ENCODE measurements around the gene FAM216A. TPM values are rescaled to one million over a fixed set of nuclear protein-coding genes. Genes with fewer than 3 reads are reported as not detected.

FAM216A gene
- total and polyA plus RNA-seq, 9 of the 15 experiments (the other 6 are each of a cell fraction or from before 2014, with no cell fraction given) = 17.2 to 96.9 (median 48.5) TPM

DNA sequence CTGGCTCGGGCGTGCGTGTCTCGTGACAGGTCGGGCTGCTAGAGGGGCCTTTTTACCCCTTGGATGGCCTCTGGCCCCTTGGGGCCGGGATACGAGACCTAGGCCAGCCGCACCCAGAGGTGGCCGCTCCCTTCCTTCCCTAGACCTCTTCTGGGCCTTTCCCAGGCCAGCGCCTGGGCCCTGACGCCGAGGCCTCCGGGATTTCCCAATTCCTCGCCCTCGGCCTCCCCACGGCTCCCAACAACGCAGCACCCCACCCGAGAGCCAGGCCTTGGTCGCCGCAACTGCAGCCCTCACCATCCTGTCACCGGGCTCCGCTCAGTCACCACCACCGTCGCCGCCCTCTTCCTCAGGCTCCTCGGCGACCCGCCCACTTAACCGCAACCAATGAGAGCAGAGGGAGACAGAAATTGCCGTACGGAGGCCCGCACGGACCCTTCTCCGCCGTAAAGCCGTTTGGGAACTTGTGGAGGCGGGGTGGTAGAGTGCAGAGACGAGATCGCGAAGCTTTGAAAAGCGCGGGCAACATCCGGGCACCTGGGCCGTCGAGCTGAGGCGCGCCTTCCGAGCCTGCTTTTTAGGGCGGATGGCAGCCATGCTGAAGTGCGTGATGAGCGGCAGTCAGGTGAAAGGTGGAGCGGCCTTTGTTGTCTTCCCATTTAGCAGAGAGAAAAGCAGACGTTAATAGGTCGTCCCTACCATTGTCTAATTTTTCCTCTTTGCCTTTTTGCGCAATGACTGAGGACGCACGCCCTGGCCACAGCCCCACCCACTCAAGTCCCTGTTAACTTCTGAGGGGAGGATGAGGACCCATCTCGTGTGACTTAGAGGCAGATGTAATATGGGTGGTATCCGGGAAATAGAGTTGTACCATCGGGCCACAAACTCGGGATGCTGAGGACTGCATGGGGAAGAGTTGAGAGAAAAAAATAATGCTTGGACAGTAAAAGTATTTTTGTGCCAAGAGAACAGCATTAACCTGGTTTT, 33.4 kb downstream of the FAM216A start, which contains the start of the genes RAD9B and VPS29 (continued):
- TF ChIP-seq SIN3A (IDR thresholded peaks at IDR 0.05; ENCODE audit: borderline replicate concordance in 2 of 2, control insufficient read depth in 1 of 2, low read depth in 2 of 2, low read length in 2 of 2) (peak; percentile 57 to 86; a peak in 3 of 4 replicates), SNIP1 (IDR thresholded peaks at IDR 0.05; ENCODE audit: low read depth) (no peak), BHLHE40 (IDR thresholded peaks at IDR 0.05; ENCODE audit: low read length) (peak; percentile 65), ZNF41 (CRISPR knock-in tag; conservative IDR thresholded peaks at IDR 0.05) (peak; percentile 86; the same call in 1 of the 2 replicates), PTTG1 (tag; IDR thresholded peaks at IDR 0.05; ENCODE audit: low read depth) (peak; percentile 77), CCAR2 (IDR thresholded peaks at IDR 0.05; ENCODE audit: low read depth, low read length) (no peak), SLC30A9 (CRISPR knock-in tag; IDR thresholded peaks at IDR 0.05) (0 out of 2 replicates have a peak, but pooled peaks have one; percentile 42), CBX2 (IDR thresholded peaks at IDR 0.05; ENCODE audit: insufficient read depth, low read length, poor library complexity, severe bottlenecking) (no peak), ZNF24 (IDR thresholded peaks at IDR 0.05) (peak; percentile 50; the same call in 1 of the 2 replicates), NELFE (IDR thresholded peaks at IDR 0.05; ENCODE audit: insufficient read depth, insufficient read length) (no peak), NR1H2 (CRISPR knock-in tag; IDR thresholded peaks at IDR 0.05) (no peak; the same call in none of the 2 replicates), ZNF347 (CRISPR knock-in tag; IDR thresholded peaks at IDR 0.05; ENCODE audit: low read depth) (no peak), CHCHD3 (CRISPR knock-in tag; IDR thresholded peaks at IDR 0.05) (no peak), RBM17 (IDR thresholded peaks at IDR 0.05; ENCODE audit: borderline replicate concordance, low read depth, low read length) (no peak)
- TF ChIP-seq, protein P1, sequence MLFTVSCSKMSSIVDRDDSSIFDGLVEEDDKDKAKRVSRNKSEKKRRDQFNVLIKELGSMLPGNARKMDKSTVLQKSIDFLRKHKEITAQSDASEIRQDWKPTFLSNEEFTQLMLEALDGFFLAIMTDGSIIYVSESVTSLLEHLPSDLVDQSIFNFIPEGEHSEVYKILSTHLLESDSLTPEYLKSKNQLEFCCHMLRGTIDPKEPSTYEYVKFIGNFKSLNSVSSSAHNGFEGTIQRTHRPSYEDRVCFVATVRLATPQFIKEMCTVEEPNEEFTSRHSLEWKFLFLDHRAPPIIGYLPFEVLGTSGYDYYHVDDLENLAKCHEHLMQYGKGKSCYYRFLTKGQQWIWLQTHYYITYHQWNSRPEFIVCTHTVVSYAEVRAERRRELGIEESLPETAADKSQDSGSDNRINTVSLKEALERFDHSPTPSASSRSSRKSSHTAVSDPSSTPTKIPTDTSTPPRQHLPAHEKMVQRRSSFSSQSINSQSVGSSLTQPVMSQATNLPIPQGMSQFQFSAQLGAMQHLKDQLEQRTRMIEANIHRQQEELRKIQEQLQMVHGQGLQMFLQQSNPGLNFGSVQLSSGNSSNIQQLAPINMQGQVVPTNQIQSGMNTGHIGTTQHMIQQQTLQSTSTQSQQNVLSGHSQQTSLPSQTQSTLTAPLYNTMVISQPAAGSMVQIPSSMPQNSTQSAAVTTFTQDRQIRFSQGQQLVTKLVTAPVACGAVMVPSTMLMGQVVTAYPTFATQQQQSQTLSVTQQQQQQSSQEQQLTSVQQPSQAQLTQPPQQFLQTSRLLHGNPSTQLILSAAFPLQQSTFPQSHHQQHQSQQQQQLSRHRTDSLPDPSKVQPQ (CRISPR knock-in tag; IDR thresholded peaks at IDR 0.05; ENCODE audit: borderline replicate concordance) = no peak
- TF ChIP-seq, protein P2, sequence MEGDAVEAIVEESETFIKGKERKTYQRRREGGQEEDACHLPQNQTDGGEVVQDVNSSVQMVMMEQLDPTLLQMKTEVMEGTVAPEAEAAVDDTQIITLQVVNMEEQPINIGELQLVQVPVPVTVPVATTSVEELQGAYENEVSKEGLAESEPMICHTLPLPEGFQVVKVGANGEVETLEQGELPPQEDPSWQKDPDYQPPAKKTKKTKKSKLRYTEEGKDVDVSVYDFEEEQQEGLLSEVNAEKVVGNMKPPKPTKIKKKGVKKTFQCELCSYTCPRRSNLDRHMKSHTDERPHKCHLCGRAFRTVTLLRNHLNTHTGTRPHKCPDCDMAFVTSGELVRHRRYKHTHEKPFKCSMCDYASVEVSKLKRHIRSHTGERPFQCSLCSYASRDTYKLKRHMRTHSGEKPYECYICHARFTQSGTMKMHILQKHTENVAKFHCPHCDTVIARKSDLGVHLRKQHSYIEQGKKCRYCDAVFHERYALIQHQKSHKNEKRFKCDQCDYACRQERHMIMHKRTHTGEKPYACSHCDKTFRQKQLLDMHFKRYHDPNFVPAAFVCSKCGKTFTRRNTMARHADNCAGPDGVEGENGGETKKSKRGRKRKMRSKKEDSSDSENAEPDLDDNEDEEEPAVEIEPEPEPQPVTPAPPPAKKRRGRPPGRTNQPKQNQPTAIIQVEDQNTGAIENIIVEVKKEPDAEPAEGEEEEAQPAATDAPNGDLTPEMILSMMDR (IDR thresholded peaks at IDR 0.05 in 2 of 3, conservative IDR thresholded peaks at IDR 0.05 in 1 of 3; ENCODE audit: insufficient read depth in 2 of 3, low read depth in 1 of 3, low read length in 3 of 3) = no peak
- TF ChIP-seq, protein P3, sequence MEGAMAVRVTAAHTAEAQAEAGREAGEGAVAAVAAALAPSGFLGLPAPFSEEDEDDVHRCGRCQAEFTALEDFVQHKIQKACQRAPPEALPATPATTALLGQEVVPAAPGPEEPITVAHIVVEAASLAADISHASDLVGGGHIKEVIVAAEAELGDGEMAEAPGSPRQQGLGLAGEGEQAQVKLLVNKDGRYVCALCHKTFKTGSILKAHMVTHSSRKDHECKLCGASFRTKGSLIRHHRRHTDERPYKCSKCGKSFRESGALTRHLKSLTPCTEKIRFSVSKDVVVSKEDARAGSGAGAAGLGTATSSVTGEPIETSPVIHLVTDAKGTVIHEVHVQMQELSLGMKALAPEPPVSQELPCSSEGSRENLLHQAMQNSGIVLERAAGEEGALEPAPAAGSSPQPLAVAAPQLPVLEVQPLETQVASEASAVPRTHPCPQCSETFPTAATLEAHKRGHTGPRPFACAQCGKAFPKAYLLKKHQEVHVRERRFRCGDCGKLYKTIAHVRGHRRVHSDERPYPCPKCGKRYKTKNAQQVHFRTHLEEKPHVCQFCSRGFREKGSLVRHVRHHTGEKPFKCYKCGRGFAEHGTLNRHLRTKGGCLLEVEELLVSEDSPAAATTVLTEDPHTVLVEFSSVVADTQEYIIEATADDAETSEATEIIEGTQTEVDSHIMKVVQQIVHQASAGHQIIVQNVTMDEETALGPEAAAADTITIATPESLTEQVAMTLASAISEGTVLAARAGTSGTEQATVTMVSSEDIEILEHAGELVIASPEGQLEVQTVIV (CRISPR knock-in tag; IDR thresholded peaks at IDR 0.05; ENCODE audit: borderline replicate concordance) = peak; percentile 69; the same call in 1 of the 2 replicates
- TF ChIP-seq, protein P4, sequence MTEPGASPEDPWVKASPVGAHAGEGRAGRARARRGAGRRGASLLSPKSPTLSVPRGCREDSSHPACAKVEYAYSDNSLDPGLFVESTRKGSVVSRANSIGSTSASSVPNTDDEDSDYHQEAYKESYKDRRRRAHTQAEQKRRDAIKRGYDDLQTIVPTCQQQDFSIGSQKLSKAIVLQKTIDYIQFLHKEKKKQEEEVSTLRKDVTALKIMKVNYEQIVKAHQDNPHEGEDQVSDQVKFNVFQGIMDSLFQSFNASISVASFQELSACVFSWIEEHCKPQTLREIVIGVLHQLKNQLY (CRISPR knock-in tag; conservative IDR thresholded peaks at IDR 0.05) = peak in 1 of 2 experiments; percentile 95; a peak in 2 of 4 replicates

All from K562 (cell line).